ENCODE results near the gene ARFRP1.

The ARFRP1 gene

DNA sequence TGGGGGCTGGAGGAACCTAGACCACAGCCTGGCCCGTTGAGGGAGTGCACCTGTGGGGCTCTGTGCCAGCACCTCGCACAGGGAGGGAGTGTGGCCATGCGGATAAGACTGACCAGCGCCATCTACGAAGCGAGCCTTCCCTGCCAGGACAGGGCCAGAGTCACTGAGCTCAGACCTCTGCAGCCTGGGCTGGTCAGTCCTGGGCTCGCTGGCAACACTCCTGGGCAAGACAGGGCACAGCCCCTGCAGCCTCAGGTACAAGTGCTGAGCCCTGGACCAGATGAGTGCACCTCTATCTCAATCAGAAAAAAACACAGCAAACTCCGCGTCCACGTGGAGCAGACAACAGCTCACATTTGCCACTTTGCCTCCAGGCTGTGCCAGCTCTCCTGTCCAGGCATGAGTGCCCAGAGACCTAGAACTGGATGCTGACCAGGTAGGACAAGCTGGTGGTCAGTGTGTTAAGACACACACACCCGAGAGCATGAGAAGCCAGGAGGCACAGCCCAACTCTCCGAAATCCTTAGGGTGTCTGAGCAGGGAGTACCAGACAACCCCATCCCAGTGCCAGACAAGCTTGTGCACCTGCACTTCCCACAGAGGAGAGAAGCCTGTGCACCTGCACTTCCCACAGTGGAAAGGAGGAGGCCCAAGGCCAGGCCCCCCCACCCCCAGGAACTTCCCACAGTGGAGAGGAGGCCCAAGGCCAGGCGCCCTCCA is 4.9 kb downstream of the ARFRP1 start:
- Histone ChIP-seq H3K27ac (no peak overlapping the region), H3K4me3 (IDR thresholded peaks at IDR 0.05; ENCODE audit: insufficient read depth, low read depth, low read length) (no peak overlapping the region), H3K4me1 (ENCODE audit: low read depth, poor library complexity, severe bottlenecking) (peaks cover 12% of the 10 kb centered on the region), H3K27me3 (ENCODE audit: insufficient read depth, low read depth) (no peaks in the 10 kb centered on the region), H3K4me2 (no peak overlapping the region), H2AFZ (ENCODE audit: low read depth) (no peak overlapping the region), H3K79me2 (ENCODE audit: insufficient read depth, low read depth) (peaks cover 18% of the 10 kb centered on the region; the same call in 1 of the 2 replicates), H3K9ac (no peak overlapping the region), H3K36me3 (ENCODE audit: insufficient read depth) (no peaks in the 10 kb centered on the region), H4K20me1 (ENCODE audit: insufficient read depth) (0 out of 2 replicates have a peak, but pooled peaks cover 3% of the 10 kb centered on the region)
- TF ChIP-seq, protein P1, sequence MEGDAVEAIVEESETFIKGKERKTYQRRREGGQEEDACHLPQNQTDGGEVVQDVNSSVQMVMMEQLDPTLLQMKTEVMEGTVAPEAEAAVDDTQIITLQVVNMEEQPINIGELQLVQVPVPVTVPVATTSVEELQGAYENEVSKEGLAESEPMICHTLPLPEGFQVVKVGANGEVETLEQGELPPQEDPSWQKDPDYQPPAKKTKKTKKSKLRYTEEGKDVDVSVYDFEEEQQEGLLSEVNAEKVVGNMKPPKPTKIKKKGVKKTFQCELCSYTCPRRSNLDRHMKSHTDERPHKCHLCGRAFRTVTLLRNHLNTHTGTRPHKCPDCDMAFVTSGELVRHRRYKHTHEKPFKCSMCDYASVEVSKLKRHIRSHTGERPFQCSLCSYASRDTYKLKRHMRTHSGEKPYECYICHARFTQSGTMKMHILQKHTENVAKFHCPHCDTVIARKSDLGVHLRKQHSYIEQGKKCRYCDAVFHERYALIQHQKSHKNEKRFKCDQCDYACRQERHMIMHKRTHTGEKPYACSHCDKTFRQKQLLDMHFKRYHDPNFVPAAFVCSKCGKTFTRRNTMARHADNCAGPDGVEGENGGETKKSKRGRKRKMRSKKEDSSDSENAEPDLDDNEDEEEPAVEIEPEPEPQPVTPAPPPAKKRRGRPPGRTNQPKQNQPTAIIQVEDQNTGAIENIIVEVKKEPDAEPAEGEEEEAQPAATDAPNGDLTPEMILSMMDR (conservative IDR thresholded peaks at IDR 0.05; ENCODE audit: low read depth, low read length) = no peak

GRCh38 chr20:63702036-63702665 is 5.6 kb downstream of the ARFRP1 start:
- Histone ChIP-seq H3K9ac (no peak overlapping the region), H3K4me2 (no peak overlapping the region), H4K20me1 (ENCODE audit: insufficient read depth) (0 out of 2 replicates have a peak, but pooled peaks cover 3% of the 10 kb centered on the region), H3K79me2 (ENCODE audit: insufficient read depth, low read depth) (peaks cover 17% of the 10 kb centered on the region; the same call in 1 of the 2 replicates), H3K36me3 (ENCODE audit: insufficient read depth) (no peaks in the 10 kb centered on the region), H3K4me3 (IDR thresholded peaks at IDR 0.05; ENCODE audit: insufficient read depth, low read depth, low read length) (no peak overlapping the region), H2AFZ (ENCODE audit: low read depth) (no peak overlapping the region), H3K27me3 (ENCODE audit: insufficient read depth, low read depth) (no peaks in the 10 kb centered on the region), H3K27ac (no peak overlapping the region), H3K4me1 (ENCODE audit: low read depth, poor library complexity, severe bottlenecking) (peaks cover 12% of the 10 kb centered on the region)
- TF ChIP-seq, protein P1 (conservative IDR thresholded peaks at IDR 0.05; ENCODE audit: low read depth, low read length) = no peak

DNA sequence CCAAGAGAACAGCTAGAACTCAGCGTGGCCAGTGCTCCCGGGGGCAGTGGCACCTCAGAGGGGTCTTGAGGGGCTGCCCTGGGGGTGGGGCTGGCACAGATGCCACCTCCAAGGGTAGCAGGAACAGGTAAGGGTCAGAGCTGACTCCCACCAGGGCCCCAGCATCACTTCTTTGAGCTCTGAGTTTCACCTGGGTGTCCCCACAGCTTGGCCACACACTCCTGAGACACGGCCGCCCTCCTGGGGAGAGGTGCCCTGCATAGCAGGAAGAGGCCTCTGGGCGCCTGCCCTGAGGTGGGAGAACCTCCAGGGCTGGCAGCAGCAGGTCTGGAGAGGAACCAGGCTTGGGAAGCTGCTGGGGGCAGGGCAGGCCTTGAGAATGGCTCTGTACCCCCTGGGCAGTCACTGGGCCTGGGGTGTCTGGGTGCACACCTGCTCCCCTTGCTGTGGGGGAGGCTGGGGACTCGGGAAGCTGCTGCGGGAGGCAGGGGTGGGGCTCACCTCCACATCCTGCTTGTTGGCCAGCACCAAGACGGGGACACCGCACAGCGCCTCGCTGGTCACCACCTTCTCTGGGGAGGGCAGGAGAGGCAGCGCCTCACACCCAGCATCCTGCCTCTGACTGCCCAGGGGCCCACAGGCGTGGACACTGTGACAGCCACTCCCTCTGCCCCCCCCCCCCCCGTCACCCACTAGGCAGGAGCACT is 6.3 kb downstream of the ARFRP1 start:
- H3K4me1 ChIP-seq (ENCODE audit: low read depth, poor library complexity, severe bottlenecking) = peaks cover 10% of the 10 kb centered on the region
- H3K36me3 ChIP-seq (ENCODE audit: insufficient read depth) = no peaks in the 10 kb centered on the region
- H3K4me2 ChIP-seq = no peak overlapping the region
- TF ChIP-seq, protein P1 (conservative IDR thresholded peaks at IDR 0.05; ENCODE audit: low read depth, low read length) = no peak
- no peaks in the 10 kb centered on the region for H3K27me3 ChIP-seq (ENCODE audit: insufficient read depth, low read depth)
- no peak overlapping the region for H3K4me3 ChIP-seq (IDR thresholded peaks at IDR 0.05; ENCODE audit: insufficient read depth, low read depth, low read length)
- peaks cover 11% of the 10 kb centered on the region; the same call in 1 of the 2 replicates for H3K79me2 ChIP-seq (ENCODE audit: insufficient read depth, low read depth)
- H2AFZ ChIP-seq (ENCODE audit: low read depth) = no peak overlapping the region
- no peak overlapping the region for H3K9ac ChIP-seq
- no peak overlapping the region for H3K27ac ChIP-seq
- 0 out of 2 replicates have a peak, but pooled peaks cover 2% of the 10 kb centered on the region for H4K20me1 ChIP-seq (ENCODE audit: insufficient read depth)

GRCh38 chr20:63701051-63701328 is 6.8 kb downstream of the ARFRP1 start:
- Histone ChIP-seq H3K9ac (no peak overlapping the region), H3K27me3 (ENCODE audit: insufficient read depth, low read depth) (no peaks in the 10 kb centered on the region), H3K79me2 (ENCODE audit: insufficient read depth, low read depth) (peaks cover 7% of the 10 kb centered on the region; the same call in 1 of the 2 replicates), H3K36me3 (ENCODE audit: insufficient read depth) (no peaks in the 10 kb centered on the region), H2AFZ (ENCODE audit: low read depth) (no peak overlapping the region), H4K20me1 (ENCODE audit: insufficient read depth) (no peaks in the 10 kb centered on the region), H3K4me2 (no peak overlapping the region), H3K27ac (no peak overlapping the region), H3K4me3 (IDR thresholded peaks at IDR 0.05; ENCODE audit: insufficient read depth, low read depth, low read length) (no peak overlapping the region), H3K4me1 (ENCODE audit: low read depth, poor library complexity, severe bottlenecking) (peaks cover 5% of the 10 kb centered on the region)
- TF ChIP-seq, protein P1 (conservative IDR thresholded peaks at IDR 0.05; ENCODE audit: low read depth, low read length) = no peak

Data from KMS-11 (cell line).